ENCODE measurements around the gene LRRC71.

Gene LRRC71

DNA sequence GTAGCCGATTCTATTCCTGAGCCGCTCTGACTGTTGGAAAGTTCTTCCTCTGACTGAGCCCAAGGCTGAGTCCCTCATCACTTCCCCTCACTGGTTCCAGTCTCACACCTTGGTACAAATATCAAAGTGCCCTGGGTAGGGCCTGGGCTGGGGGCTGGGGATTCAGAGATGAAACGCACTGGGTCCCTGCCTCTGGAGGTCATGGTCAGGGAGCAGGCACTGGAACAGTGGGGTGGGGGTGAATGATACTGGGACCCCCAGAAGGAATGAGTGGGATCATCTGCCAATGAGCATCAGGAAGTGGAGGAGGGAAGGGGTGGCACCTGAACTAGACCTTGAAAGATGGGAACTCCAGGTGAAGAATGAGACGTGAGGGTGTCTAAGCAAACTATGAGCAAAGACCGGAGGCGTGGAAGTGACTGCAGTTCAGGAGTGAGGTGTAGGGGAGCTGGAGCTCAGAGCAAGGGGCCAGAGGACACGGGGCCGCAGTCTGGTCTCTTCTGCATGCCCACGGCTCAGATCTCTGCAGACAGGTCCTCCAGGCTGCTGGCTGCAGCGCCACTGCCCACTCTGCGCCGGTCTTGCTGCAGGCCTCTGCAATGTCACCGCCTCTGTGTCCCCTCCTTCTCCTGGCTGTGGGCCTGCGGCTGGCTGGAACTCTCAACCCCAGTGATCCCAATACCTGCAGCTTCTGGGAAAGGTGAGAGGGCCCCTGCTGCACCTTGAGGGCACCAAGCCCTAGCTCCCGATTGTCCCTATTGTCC is 16.9 kb upstream of the LRRC71 start:
- DNase-seq (ENCODE audit: extremely low spot score): no peak
- POLR2A ChIA-PET: no interaction called here
- TF ChIP-seq, protein P1, sequence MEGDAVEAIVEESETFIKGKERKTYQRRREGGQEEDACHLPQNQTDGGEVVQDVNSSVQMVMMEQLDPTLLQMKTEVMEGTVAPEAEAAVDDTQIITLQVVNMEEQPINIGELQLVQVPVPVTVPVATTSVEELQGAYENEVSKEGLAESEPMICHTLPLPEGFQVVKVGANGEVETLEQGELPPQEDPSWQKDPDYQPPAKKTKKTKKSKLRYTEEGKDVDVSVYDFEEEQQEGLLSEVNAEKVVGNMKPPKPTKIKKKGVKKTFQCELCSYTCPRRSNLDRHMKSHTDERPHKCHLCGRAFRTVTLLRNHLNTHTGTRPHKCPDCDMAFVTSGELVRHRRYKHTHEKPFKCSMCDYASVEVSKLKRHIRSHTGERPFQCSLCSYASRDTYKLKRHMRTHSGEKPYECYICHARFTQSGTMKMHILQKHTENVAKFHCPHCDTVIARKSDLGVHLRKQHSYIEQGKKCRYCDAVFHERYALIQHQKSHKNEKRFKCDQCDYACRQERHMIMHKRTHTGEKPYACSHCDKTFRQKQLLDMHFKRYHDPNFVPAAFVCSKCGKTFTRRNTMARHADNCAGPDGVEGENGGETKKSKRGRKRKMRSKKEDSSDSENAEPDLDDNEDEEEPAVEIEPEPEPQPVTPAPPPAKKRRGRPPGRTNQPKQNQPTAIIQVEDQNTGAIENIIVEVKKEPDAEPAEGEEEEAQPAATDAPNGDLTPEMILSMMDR (IDR thresholded peaks at IDR 0.05; ENCODE audit: control extremely low read depth, extremely low read depth, low read depth, missing control alignments): no peak
- CTCF ChIA-PET: interaction anchor here (1.2 kb wide), 1 partner anchor 214 kb away, joined by 3 read pairs; no protein-coding TSS in a partner anchor

DNA sequence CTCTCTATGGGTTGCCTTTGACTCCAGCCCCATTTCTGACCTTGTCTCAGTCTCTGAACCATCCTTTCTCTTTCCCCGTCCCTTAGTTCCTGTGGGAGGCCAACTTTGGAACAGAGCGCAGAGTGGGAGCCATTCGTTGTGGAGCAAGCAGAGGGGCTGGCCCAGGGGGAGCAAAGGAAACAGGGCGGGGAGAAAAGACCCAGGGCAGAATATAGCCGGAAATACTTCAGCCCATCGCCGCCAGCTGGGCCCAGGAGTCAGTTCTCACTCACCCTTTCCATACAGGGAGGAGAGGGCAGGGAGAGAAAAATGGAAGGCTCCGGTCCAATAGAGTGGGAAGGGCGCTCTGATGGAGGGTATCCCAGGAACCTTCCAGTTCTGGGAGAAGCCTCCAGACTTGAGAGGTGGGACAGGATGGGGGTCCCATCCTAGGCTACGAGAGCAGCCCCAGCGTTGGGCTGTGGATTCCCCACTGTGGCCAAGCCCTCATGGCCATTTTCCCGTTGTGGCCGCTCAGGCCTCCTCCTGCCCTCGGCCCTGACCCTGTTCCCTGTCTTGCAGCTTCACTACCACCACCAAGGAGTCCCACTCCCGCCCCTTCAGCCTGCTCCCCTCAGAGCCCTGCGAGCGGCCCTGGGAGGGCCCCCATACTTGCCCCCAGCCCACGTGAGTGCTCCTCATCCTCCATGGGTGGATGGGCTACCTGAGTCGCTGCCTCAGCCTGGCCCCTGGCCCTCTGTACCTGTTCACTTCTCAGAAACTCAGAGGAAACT is 16.1 kb upstream of the LRRC71 start:
- POLR2A ChIA-PET: no interaction called here
- TF ChIP-seq, protein P1 (IDR thresholded peaks at IDR 0.05; ENCODE audit: control extremely low read depth, extremely low read depth, low read depth, missing control alignments): no peak
- CTCF ChIA-PET: no interaction called here
- DNase-seq (ENCODE audit: extremely low spot score): no peak

GRCh38 chr1:156905176-156905575 is 15.3 kb upstream of the LRRC71 start:
- TF ChIP-seq, protein P1 (IDR thresholded peaks at IDR 0.05; ENCODE audit: control extremely low read depth, extremely low read depth, low read depth, missing control alignments): no peak
- POLR2A ChIA-PET: no interaction called here
- CTCF ChIA-PET: no interaction called here
- DNase-seq (ENCODE audit: extremely low spot score): no peak

- TF ChIP-seq, protein P1 (IDR thresholded peaks at IDR 0.05; ENCODE audit: control extremely low read depth, extremely low read depth, low read depth, missing control alignments): no peak
- ChIA-PET CTCF (no interaction called here), POLR2A (no interaction called here)
- no peak for DNase-seq (ENCODE audit: extremely low spot score)
These were observed 14.8 kb upstream of the LRRC71 start for GRCh38 chr1:156905651-156906050.

DNA sequence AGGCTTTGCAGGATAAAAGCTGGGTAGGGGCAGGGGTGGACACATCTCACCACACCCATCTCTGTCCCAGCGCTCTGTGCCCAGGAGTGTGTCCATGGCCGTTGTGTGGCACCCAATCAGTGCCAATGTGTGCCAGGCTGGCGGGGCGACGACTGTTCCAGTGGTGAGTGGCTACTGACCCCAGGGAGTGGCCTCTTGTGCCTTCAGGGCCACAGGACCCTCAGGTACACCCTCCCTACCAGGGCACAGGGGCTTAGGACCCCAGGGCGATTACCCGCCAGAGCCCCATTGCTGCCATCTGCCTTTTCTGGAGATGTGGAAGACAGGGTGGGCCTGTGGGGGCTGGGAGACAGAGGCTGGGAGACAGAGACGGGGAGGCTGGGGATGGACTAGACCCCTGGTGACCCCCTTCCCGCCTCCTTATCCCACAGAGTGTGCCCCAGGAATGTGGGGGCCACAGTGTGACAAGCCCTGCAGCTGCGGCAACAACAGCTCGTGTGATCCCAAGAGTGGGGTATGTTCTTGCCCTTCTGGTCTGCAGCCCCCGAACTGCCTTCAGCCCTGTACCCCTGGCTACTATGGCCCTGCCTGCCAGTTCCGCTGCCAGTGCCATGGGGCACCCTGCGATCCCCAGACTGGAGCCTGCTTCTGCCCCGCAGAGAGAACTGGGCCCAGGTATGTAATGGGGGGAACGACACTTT is 14.1 kb upstream of the LRRC71 start:
- TF ChIP-seq, protein P1 (IDR thresholded peaks at IDR 0.05; ENCODE audit: control extremely low read depth, extremely low read depth, low read depth, missing control alignments): no peak
- DNase-seq (ENCODE audit: extremely low spot score): no peak
- ChIA-PET CTCF (no interaction called here), POLR2A (no interaction called here)

DNA sequence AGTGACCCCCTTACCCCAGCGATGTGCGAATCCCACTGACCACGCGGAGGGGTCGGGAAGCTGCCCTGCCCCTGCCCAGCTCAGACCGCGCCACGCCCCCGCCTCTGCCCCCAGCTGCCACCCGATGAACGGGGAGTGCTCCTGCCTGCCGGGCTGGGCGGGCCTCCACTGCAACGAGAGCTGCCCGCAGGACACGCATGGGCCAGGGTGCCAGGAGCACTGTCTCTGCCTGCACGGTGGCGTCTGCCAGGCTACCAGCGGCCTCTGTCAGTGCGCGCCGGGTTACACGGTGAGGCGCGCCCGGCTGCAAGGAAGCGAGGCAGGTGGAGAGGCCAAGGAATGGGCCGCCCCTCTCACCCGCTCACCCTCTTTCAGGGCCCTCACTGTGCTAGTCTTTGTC is 11.9 kb upstream of the LRRC71 start:
- ChIA-PET CTCF (interaction anchor here (1.2 kb wide), 1 partner anchor 163 kb away, joined by 5 read pairs; no protein-coding TSS in a partner anchor), POLR2A (no interaction called here)
- TF ChIP-seq, protein P1 (IDR thresholded peaks at IDR 0.05; ENCODE audit: control extremely low read depth, extremely low read depth, low read depth, missing control alignments): no peak
- no peak for DNase-seq (ENCODE audit: extremely low spot score)
